K562 (cell line): ENCODE data around the gene PGAM4. TPM values are rescaled to one million over a fixed set of nuclear protein-coding genes. Genes with fewer than 3 reads are reported as not detected.

Source experiments
- SRSF1 ChIP-seq: fragments of 200-400 bp; formaldehyde crosslinking; IDR thresholded peaks from 2 replicates; pipeline ENCODE4 v1.6.1; 2017; ENCODE audit warnings: mild to moderate bottlenecking, low read depth, low read length, moderate library complexity
- polyA plus RNA-seq, 8 experiments: library from polyadenylated mRNA; depleted of rRNA in 4 of 8; stranded (reverse) in 5 of 8; unstranded in 3 of 8; fragments of >200 nt; fragmentation: Nextera tagmentation in 2 of 8; fragmentation: Illumina TruSeq in 1 of 8; extraction: Ambion mirVana in 2 of 8; extraction: Trizol in 1 of 8; gene quantifications; 2 replicates each; pipeline versions ENCODE4 v1.2.1 to v1.2.3, GENCODE V29; 2011 to 2014; ENCODE audit warnings: inconsistent platforms in 1 of 8, missing spikeins in 1 of 8
- total RNA-seq, 7 experiments: library from RNA; depleted of rRNA in 6 of 7; stranded (reverse); fragments of >200 nt in 6 of 7; fragmentation: Illumina TruSeq in 2 of 7; extraction: Trizol in 2 of 7; gene quantifications; 2 replicates each; pipeline versions ENCODE4 v1.2.1 to v1.2.3, GENCODE V29; 2011 to 2021; ENCODE audit warnings: low replicate concordance in 1 of 7

The PGAM4 gene
- total and polyA plus RNA-seq, 9 of the 15 experiments (the other 6 are each of a cell fraction or from before 2014, with no cell fraction given): 0.55 to 0.75 TPM; not detected in 7

DNA sequence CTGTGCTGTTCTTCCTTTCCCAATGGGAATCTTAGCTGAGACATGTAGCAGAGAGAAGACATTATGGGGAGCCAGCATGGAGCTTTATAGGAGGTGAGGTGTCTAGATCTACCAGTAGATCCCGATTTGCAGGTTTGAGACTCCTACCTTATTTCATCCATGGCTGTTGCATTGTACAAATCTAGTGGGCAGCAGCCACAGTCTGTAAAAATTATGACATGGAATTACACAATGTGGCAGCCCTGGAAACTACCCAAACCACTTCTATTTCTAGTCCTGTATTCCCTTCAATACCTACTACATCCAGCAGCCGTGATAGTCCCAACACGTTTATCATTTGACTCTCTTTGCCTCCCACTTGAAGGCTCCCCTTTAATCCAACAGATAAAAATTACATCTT is 50.9 kb downstream of the PGAM4 start (continued):
- no peak for TF ChIP-seq SRSF1

Other genes with a start within 250 kb of the PGAM4 start
- 15.6 and 26.7 TPM in 2 replicates for gene ATRX, start 183.4 kb downstream of the PGAM4 start, total RNA-seq (2014; rRNA removed)
- 23.1 and 25.9 TPM in 2 replicates for gene ATRX, start 183.4 kb downstream of the PGAM4 start, total RNA-seq (2014; rRNA removed; fragmentation: Illumina TruSeq; extraction: Trizol)
- gene ATRX, start 183.4 kb downstream of the PGAM4 start, total RNA-seq (2015; rRNA removed; fragmentation: Illumina TruSeq; extraction: Trizol): 20.1 and 21.4 TPM in 2 replicates
- gene ATRX, start 183.4 kb downstream of the PGAM4 start, total RNA-seq (2021): 20.7 and 24.0 TPM in 2 replicates
- gene ATRX, start 183.4 kb downstream of the PGAM4 start, polyA plus RNA-seq (2011; rRNA removed): 14.6 and 22.2 TPM in 2 replicates
- gene ATRX, start 183.4 kb downstream of the PGAM4 start, polyA plus RNA-seq (2014; fragmentation: Illumina TruSeq; extraction: Trizol): 12.6 and 13.1 TPM in 2 replicates
- 10 to 100 TPM in 1 of 2 experiments, 1 to 10 TPM in 1; 7.7 to 11.8 TPM for gene ATRX, start 183.4 kb downstream of the PGAM4 start, polyA plus RNA-seq (2014; fragmentation: Nextera tagmentation; extraction: Ambion mirVana)
- gene ATRX, start 183.4 kb downstream of the PGAM4 start, polyA plus RNA-seq (2014; rRNA removed): 12.9 and 20.2 TPM in 2 replicates
- 26.8 and 46.2 TPM in 2 replicates for gene MAGT1, start 74.2 kb downstream of the PGAM4 start, total RNA-seq (2014; rRNA removed)
- gene MAGT1, start 74.2 kb downstream of the PGAM4 start, total RNA-seq (2014; rRNA removed; fragmentation: Illumina TruSeq; extraction: Trizol): 35.4 and 37.8 TPM in 2 replicates
- gene MAGT1, start 74.2 kb downstream of the PGAM4 start, total RNA-seq (2015; rRNA removed; fragmentation: Illumina TruSeq; extraction: Trizol): 28.7 and 29.4 TPM in 2 replicates
- 21.8 and 21.9 TPM in 2 replicates for gene MAGT1, start 74.2 kb downstream of the PGAM4 start, total RNA-seq (2021)
- gene MAGT1, start 74.2 kb downstream of the PGAM4 start, polyA plus RNA-seq (2011; rRNA removed): 26.1 and 34.9 TPM in 2 replicates
- 25.0 and 28.8 TPM in 2 replicates for gene MAGT1, start 74.2 kb downstream of the PGAM4 start, polyA plus RNA-seq (2014; fragmentation: Illumina TruSeq; extraction: Trizol)
- 10 to 100 TPM; 19.0 to 23.1 TPM for gene MAGT1, start 74.2 kb downstream of the PGAM4 start, polyA plus RNA-seq (2014; fragmentation: Nextera tagmentation; extraction: Ambion mirVana)
- gene MAGT1, start 74.2 kb downstream of the PGAM4 start, polyA plus RNA-seq (2014; rRNA removed): 15.5 and 16.5 TPM in 2 replicates
- gene COX7B, start 70.2 kb downstream of the PGAM4 start, total RNA-seq (2014; rRNA removed): 577 and 694 TPM in 2 replicates
- gene COX7B, start 70.2 kb downstream of the PGAM4 start, total RNA-seq (2014; rRNA removed; fragmentation: Illumina TruSeq; extraction: Trizol): 1,307 and 1,325 TPM in 2 replicates
- gene COX7B, start 70.2 kb downstream of the PGAM4 start, total RNA-seq (2015; rRNA removed; fragmentation: Illumina TruSeq; extraction: Trizol): 976 and 1,056 TPM in 2 replicates
- 549 and 655 TPM in 2 replicates for gene COX7B, start 70.2 kb downstream of the PGAM4 start, total RNA-seq (2021)
- 2,285 and 2,612 TPM in 2 replicates for gene COX7B, start 70.2 kb downstream of the PGAM4 start, polyA plus RNA-seq (2011; rRNA removed)
- 1,072 and 1,120 TPM in 2 replicates for gene COX7B, start 70.2 kb downstream of the PGAM4 start, polyA plus RNA-seq (2014; fragmentation: Illumina TruSeq; extraction: Trizol)
- 1,000 to 10,000 TPM; 2,613 to 2,891 TPM for gene COX7B, start 70.2 kb downstream of the PGAM4 start, polyA plus RNA-seq (2014; fragmentation: Nextera tagmentation; extraction: Ambion mirVana)
- gene COX7B, start 70.2 kb downstream of the PGAM4 start, polyA plus RNA-seq (2014; rRNA removed): 1,602 and 1,756 TPM in 2 replicates
- gene ATP7A, start 58.9 kb downstream of the PGAM4 start, total RNA-seq (2014; rRNA removed): 9.5 and 10.0 TPM in 2 replicates
- 19.8 and 21.6 TPM in 2 replicates for gene ATP7A, start 58.9 kb downstream of the PGAM4 start, total RNA-seq (2014; rRNA removed; fragmentation: Illumina TruSeq; extraction: Trizol)
- 12.3 TPM in 2 replicates for gene ATP7A, start 58.9 kb downstream of the PGAM4 start, total RNA-seq (2015; rRNA removed; fragmentation: Illumina TruSeq; extraction: Trizol)
- 13.4 and 14.8 TPM in 2 replicates for gene ATP7A, start 58.9 kb downstream of the PGAM4 start, total RNA-seq (2021)
- 17.4 and 22.7 TPM in 2 replicates for gene ATP7A, start 58.9 kb downstream of the PGAM4 start, polyA plus RNA-seq (2011; rRNA removed)
- gene ATP7A, start 58.9 kb downstream of the PGAM4 start, polyA plus RNA-seq (2014; fragmentation: Illumina TruSeq; extraction: Trizol): 9.5 and 11.6 TPM in 2 replicates
- gene ATP7A, start 58.9 kb downstream of the PGAM4 start, polyA plus RNA-seq (2014; fragmentation: Nextera tagmentation; extraction: Ambion mirVana): 1 to 10 TPM; 7.8 to 9.2 TPM
- 7.3 and 8.2 TPM in 2 replicates for gene ATP7A, start 58.9 kb downstream of the PGAM4 start, polyA plus RNA-seq (2014; rRNA removed)
- gene PGK1, start 134.6 kb upstream of the PGAM4 start, total RNA-seq (2014; rRNA removed): 199 and 230 TPM in 2 replicates
- gene PGK1, start 134.6 kb upstream of the PGAM4 start, total RNA-seq (2014; rRNA removed; fragmentation: Illumina TruSeq; extraction: Trizol): 378 and 428 TPM in 2 replicates
- 253 and 265 TPM in 2 replicates for gene PGK1, start 134.6 kb upstream of the PGAM4 start, total RNA-seq (2015; rRNA removed; fragmentation: Illumina TruSeq; extraction: Trizol)
- gene PGK1, start 134.6 kb upstream of the PGAM4 start, total RNA-seq (2021): 397 and 412 TPM in 2 replicates
- gene PGK1, start 134.6 kb upstream of the PGAM4 start, polyA plus RNA-seq (2011; rRNA removed): 1,361 and 1,378 TPM in 2 replicates
- 332 and 352 TPM in 2 replicates for gene PGK1, start 134.6 kb upstream of the PGAM4 start, polyA plus RNA-seq (2014; fragmentation: Illumina TruSeq; extraction: Trizol)
- gene PGK1, start 134.6 kb upstream of the PGAM4 start, polyA plus RNA-seq (2014; fragmentation: Nextera tagmentation; extraction: Ambion mirVana): 100 to 1,000 TPM; 541 to 543 TPM
- 294 and 317 TPM in 2 replicates for gene PGK1, start 134.6 kb upstream of the PGAM4 start, polyA plus RNA-seq (2014; rRNA removed)
- 10.9 and 16.1 TPM in 2 replicates for gene TAF9B, start 170.0 kb upstream of the PGAM4 start, total RNA-seq (2014; rRNA removed)
- 28.1 and 31.4 TPM in 2 replicates for gene TAF9B, start 170.0 kb upstream of the PGAM4 start, total RNA-seq (2014; rRNA removed; fragmentation: Illumina TruSeq; extraction: Trizol)
- 20.6 and 20.8 TPM in 2 replicates for gene TAF9B, start 170.0 kb upstream of the PGAM4 start, total RNA-seq (2015; rRNA removed; fragmentation: Illumina TruSeq; extraction: Trizol)
- gene TAF9B, start 170.0 kb upstream of the PGAM4 start, total RNA-seq (2021): 18.6 and 19.1 TPM in 2 replicates
- gene TAF9B, start 170.0 kb upstream of the PGAM4 start, polyA plus RNA-seq (2011; rRNA removed): 32.9 and 42.1 TPM in 2 replicates
- gene TAF9B, start 170.0 kb upstream of the PGAM4 start, polyA plus RNA-seq (2014; fragmentation: Illumina TruSeq; extraction: Trizol): 26.2 and 30.3 TPM in 2 replicates
- 10 to 100 TPM; 19.3 to 36.5 TPM for gene TAF9B, start 170.0 kb upstream of the PGAM4 start, polyA plus RNA-seq (2014; fragmentation: Nextera tagmentation; extraction: Ambion mirVana)
- gene TAF9B, start 170.0 kb upstream of the PGAM4 start, polyA plus RNA-seq (2014; rRNA removed): 16.7 and 17.7 TPM in 2 replicates